HCT116 (cell line): ENCODE data around the gene GMPPB. TPM values are rescaled to one million over a fixed set of nuclear protein-coding genes. Genes with fewer than 3 reads are reported as not detected.
A peak's percentile ranks its signal among the peaks of the same experiment; 100 is the strongest.

Experiments used
- ATAC-seq: fragments of 200-7000 bp; cut with Tn5 transposase; 2 replicates; pipeline ENCODE4 v1.9.1; 2020; ENCODE audit warnings: mild to moderate bottlenecking, moderate library complexity
- BruUV-seq: library from RNA; stranded (reverse); fragments of 400-500 nt; replicated peaks from 2 replicates; lab custom pipeline; 2021; lab: Mats Ljungman, UMichigan
- CTCF ChIA-PET: fragments of 300-600 bp; sonication (Branson Sonifier 250); formaldehyde crosslinking; loops from one replicate; lab custom pipeline; 2021; ENCODE audit warnings: antibody characterized with exemption; lab: Charles Lee
- POLR2A ChIA-PET: fragments of 300-600, 350-600 bp; sonication (Branson Sonifier 250); formaldehyde crosslinking; loops from one replicate; lab custom pipeline; 2021; ENCODE audit warnings: antibody characterized with exemption; lab: Charles Lee
- RAD21 ChIA-PET, 2 experiments: fragments of 300-600 bp; sonication (Branson Sonifier 250); formaldehyde crosslinking; loops; one replicate each; lab custom pipeline; 2023; ENCODE audit warnings: low total read pairs in 2 of 2; ENCODE audit not compliant: uncharacterized antibody in 2 of 2, unreplicated experiment in 2 of 2, low non-redundant PET in 1 of 2; lab: Charles Lee
- DNase-seq: peaks from one replicate; pipeline ENCODE4 v3.0.0-alpha.2; 2010; ENCODE audit warnings: low read depth, low spot score
- H2AFZ ChIP-seq: fragments of 200-600 bp; shearing (Covaris generic), sonication (generic); 2 replicates; pipeline ENCODE4 v1.6.1; 2017; ENCODE audit warnings: low read depth, mixed run types, mixed read lengths, antibody characterized with exemption, low read length; ENCODE audit not compliant: poor library complexity, severe bottlenecking
- H3K27ac ChIP-seq: 2 replicates; pipeline ENCODE4 v1.5.1; 2012; ENCODE audit warnings: low read depth, low read length
- H3K27me3 ChIP-seq: fragments of 200-600 bp; sonication (generic); 2 replicates; pipeline ENCODE4 v1.6.1; 2016; ENCODE audit warnings: mixed run types, low read length, mixed read lengths; ENCODE audit not compliant: insufficient read depth
- H3K36me3 ChIP-seq, 2 experiments: fragments of 200-500 bp in 1 of 2; fragments of 200-600 bp in 1 of 2; sonication (Bioruptor generic) in 1 of 2; sonication (generic) in 1 of 2; 2 replicates each; pipeline versions ENCODE4 v1.5.1 to v1.6.1; 2014 to 2016; ENCODE audit warnings: low read length in 2 of 2, inconsistent platforms in 1 of 2, mixed read lengths in 1 of 2, mixed run types in 1 of 2; ENCODE audit not compliant: insufficient read depth in 2 of 2, control insufficient read depth in 1 of 2
- H3K4me1 ChIP-seq, 2 experiments: fragments of 200-600 bp in 1 of 2; sonication (generic) in 1 of 2; 2 replicates each; pipeline versions ENCODE4 v1.5.1 to v1.6.1; 2012 to 2017; ENCODE audit warnings: low read length in 2 of 2, inconsistent platforms in 1 of 2, mild to moderate bottlenecking in 1 of 2, mixed read lengths in 1 of 2, mixed run types in 1 of 2, moderate library complexity in 1 of 2; ENCODE audit not compliant: insufficient read depth in 2 of 2, control insufficient read depth in 1 of 2
- H3K4me2 ChIP-seq: fragments of 200-600 bp; sonication (generic); 2 replicates; pipeline ENCODE4 v1.6.1; 2017; ENCODE audit warnings: mixed run types, low read length, mixed read lengths
- H3K4me3 ChIP-seq, 2 experiments: fragments of 200-600 bp in 1 of 2; sonication (generic) in 1 of 2; replicated peaks in 1 of 2; 2 replicates each; pipeline ENCODE4 v1.5.1; 2011 to 2016; ENCODE audit warnings: low read length in 2 of 2, control low read depth in 1 of 2, low read depth in 1 of 2, mild to moderate bottlenecking in 1 of 2, mixed read lengths in 1 of 2, mixed run types in 1 of 2
- H3K79me2 ChIP-seq: fragments of 200-600 bp; sonication (generic); 2 replicates; pipeline ENCODE4 v1.6.1; 2017; ENCODE audit warnings: mild to moderate bottlenecking, mixed run types, low read length, moderate library complexity, mixed read lengths; ENCODE audit not compliant: insufficient read depth
- H3K9ac ChIP-seq: fragments of 200-600 bp; sonication (generic); 2 replicates; pipeline ENCODE4 v1.6.1; 2016; ENCODE audit warnings: low read length, mixed read lengths
- H3K9me2 ChIP-seq: fragments of 200-600 bp; sonication (generic), shearing (Covaris generic); 2 replicates; pipeline ENCODE4 v1.6.1; 2017; ENCODE audit warnings: mixed run types, mild to moderate bottlenecking, moderate library complexity; ENCODE audit not compliant: insufficient read depth
- H3K9me3 ChIP-seq, 2 experiments: fragments of 200-500 bp in 1 of 2; fragments of 200-600 bp in 1 of 2; sonication (Bioruptor generic) in 1 of 2; sonication (generic) in 1 of 2; 2 replicates each; pipeline ENCODE4 v1.6.1; 2014 to 2017; ENCODE audit warnings: low read length in 2 of 2, mixed read lengths in 2 of 2, inconsistent platforms in 1 of 2, low read depth in 1 of 2, mild to moderate bottlenecking in 1 of 2, mixed run types in 1 of 2, moderate library complexity in 1 of 2; ENCODE audit not compliant: control insufficient read depth in 1 of 2, insufficient read depth in 1 of 2
- H4K20me1 ChIP-seq: fragments of 200-600 bp; sonication (generic), shearing (Covaris generic); 2 replicates; pipeline ENCODE4 v1.6.1; 2017; ENCODE audit warnings: mixed run types, mild to moderate bottlenecking, moderate library complexity; ENCODE audit not compliant: insufficient read depth
- ELF1 ChIP-seq: IDR thresholded peaks from 2 replicates; pipeline ENCODE4 v1.6.1; 2012; ENCODE audit warnings: low read depth, borderline replicate concordance
- EZH2 ChIP-seq: fragments of 200-600 bp; sonication (generic); IDR thresholded peaks from 2 replicates; pipeline ENCODE4 v1.6.1; 2017; ENCODE audit warnings: antibody characterized with exemption, mixed run types
- FOSL1 ChIP-seq: IDR thresholded peaks from 2 replicates; pipeline ENCODE4 v1.6.1; 2012; ENCODE audit warnings: low read depth
- POLR2AphosphoS5 ChIP-seq: IDR thresholded peaks from 2 replicates; pipeline ENCODE4 v1.6.1; 2011; ENCODE audit warnings: mild to moderate bottlenecking, low read depth, low read length, moderate library complexity
- intact Hi-C: fragments of 100-400 bp; cut with micrococcal nuclease; formaldehyde crosslinking; loops from 2 replicates; pipeline ENCODE4 v1.10.0; 2022
- total RNA-seq: library from RNA; stranded (reverse); gene quantifications from one replicate; pipeline ENCODE4 v1.2.1, GENCODE V29; 2021; ENCODE audit not compliant: unreplicated experiment
- TF ChIP-seq, protein P1 (sequence below): IDR thresholded peaks from 2 replicates; pipeline ENCODE4 v1.6.1; 2012
- TF ChIP-seq, protein P2 (sequence below): IDR thresholded peaks from 2 replicates; pipeline ENCODE4 v1.6.1; 2012; ENCODE audit warnings: low read depth

The GMPPB gene
- total RNA-seq, 1 experiment from 2014 or later = 24.1 TPM

DNA sequence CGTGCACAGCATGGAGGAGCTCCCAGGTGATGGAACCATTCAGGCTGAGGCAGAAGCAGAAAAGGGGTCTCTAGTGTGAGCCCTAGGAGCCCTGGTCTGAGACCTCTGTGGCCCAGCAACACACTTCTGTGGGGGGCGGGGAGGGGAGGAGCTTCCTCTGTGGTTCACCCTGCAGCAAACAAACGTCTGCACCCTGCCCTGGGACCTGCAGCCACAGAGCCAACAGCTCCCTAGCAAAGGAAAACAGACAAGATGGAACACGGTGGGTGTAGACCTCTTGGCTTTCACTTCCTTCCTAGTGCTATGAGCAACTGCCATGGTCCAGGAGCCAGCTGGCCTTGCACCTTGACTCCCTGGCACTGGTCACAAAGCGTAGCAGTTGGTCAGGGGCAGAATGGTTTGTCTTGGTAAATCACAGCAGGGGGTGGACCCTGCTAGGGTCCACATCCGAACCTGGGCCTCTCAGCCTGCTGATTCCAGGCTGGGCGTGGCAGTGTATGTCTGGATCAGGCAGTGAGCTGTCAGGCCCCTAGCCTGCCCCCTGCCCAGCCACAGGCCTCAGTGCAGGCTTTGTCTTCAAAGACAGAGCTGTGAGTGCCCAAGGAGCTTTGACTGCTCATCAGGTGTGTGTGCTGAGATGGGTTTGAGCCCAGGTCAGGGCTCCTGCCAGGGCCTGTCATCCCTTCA is 11.0 kb downstream of the GMPPB start:
- intact Hi-C loops = no loop called here
- Histone ChIP-seq H3K27ac (no peak overlapping the region), H2AFZ (no peak overlapping the region), H3K9me2 (no peaks in the 10 kb centered on the region), H3K9me3 (no peaks in the 10 kb centered on the region), H3K36me3 (no peaks in the 10 kb centered on the region; a peak in 2 of 4 replicates), H3K27me3 (no peaks in the 10 kb centered on the region), H3K4me3 (no peak overlapping the region), H3K4me2 (no peak overlapping the region)
- CTCF ChIA-PET = interaction anchor here (0.7 kb wide), 1 partner anchor 11 kb away, joined by 3 read pairs; no protein-coding TSS in a partner anchor
- DNase-seq = no peak
- POLR2A ChIA-PET = no interaction called here
- TF ChIP-seq EZH2 = no peak
- TF ChIP-seq ELF1 = no peak
- TF ChIP-seq, protein P1, sequence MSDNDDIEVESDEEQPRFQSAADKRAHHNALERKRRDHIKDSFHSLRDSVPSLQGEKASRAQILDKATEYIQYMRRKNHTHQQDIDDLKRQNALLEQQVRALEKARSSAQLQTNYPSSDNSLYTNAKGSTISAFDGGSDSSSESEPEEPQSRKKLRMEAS = no peak
- TF ChIP-seq, protein P2, sequence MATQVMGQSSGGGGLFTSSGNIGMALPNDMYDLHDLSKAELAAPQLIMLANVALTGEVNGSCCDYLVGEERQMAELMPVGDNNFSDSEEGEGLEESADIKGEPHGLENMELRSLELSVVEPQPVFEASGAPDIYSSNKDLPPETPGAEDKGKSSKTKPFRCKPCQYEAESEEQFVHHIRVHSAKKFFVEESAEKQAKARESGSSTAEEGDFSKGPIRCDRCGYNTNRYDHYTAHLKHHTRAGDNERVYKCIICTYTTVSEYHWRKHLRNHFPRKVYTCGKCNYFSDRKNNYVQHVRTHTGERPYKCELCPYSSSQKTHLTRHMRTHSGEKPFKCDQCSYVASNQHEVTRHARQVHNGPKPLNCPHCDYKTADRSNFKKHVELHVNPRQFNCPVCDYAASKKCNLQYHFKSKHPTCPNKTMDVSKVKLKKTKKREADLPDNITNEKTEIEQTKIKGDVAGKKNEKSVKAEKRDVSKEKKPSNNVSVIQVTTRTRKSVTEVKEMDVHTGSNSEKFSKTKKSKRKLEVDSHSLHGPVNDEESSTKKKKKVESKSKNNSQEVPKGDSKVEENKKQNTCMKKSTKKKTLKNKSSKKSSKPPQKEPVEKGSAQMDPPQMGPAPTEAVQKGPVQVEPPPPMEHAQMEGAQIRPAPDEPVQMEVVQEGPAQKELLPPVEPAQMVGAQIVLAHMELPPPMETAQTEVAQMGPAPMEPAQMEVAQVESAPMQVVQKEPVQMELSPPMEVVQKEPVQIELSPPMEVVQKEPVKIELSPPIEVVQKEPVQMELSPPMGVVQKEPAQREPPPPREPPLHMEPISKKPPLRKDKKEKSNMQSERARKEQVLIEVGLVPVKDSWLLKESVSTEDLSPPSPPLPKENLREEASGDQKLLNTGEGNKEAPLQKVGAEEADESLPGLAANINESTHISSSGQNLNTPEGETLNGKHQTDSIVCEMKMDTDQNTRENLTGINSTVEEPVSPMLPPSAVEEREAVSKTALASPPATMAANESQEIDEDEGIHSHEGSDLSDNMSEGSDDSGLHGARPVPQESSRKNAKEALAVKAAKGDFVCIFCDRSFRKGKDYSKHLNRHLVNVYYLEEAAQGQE = no peak
- no peak for TF ChIP-seq FOSL1
- 0 out of 2 replicates have a peak, but pooled peaks have one; percentile 18 for TF ChIP-seq POLR2AphosphoS5
- TF ChIP-seq, all 23 proteins: peak for 1
- H3K4me1 ChIP-seq = no peaks in the 10 kb centered on the region
- H4K20me1 ChIP-seq = no peaks in the 10 kb centered on the region
- H3K9ac ChIP-seq = no peak overlapping the region
- RAD21 ChIA-PET = no interaction called here
- no peak for ATAC-seq
- no TSS peak for BruUV-seq
- no peaks in the 10 kb centered on the region for H3K79me2 ChIP-seq
